Sigmoid colon (tissue), 4 donors: Measurements from ENCODE around the gene UTP4.

Source experiments
- EP300 ChIP-seq, 4 donors: sonication (generic); formaldehyde crosslinking; IDR thresholded peaks; one replicate each; pipeline ENCODE4 v1.6.1; 2017; ENCODE audit warnings: antibody characterized with exemption in 4 of 4
- POLR2A ChIP-seq, 2 donors: fragments of 450-650 bp; IDR thresholded peaks; one replicate each; pipeline ENCODE4 v1.6.1; 2016; ENCODE audit warnings: antibody characterized with exemption in 2 of 2, mild to moderate bottlenecking in 2 of 2, moderate library complexity in 2 of 2
- POLR2AphosphoS5 ChIP-seq, 4 donors: sonication (generic); formaldehyde crosslinking; IDR thresholded peaks; one replicate each; pipeline ENCODE4 v1.6.1; 2017; ENCODE audit warnings: antibody characterized with exemption in 4 of 4
- TF ChIP-seq, protein P1 (sequence below), 4 experiments: fragments of 450-650 bp in 3 of 4; fragments of 200-600 bp in 1 of 4; IDR thresholded peaks; one replicate each; pipeline ENCODE4 v1.5.1; 2016 to 2019; ENCODE audit warnings: antibody characterized with exemption in 4 of 4, mild to moderate bottlenecking in 3 of 4, moderate library complexity in 2 of 4

DNA sequence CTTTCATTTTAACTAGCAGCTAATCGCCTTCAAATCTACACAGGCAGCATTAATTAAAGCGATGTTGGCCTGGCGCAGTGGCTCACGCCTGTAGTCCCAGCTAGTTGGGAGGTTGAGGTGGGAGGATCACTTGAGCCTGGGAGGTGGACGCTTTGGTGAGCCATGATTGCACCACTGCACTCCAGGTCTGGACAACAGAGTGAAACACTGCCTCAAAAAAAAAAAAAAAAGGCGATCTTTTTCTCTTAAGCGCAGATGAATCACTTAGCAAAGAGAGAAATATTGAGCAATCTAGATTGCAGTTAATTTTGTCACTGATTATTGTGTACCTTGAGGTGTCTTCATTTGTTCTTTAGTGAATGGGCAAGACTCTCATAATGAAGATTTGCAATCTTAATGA, 66.9 kb downstream of the UTP4 start:
- TF ChIP-seq EP300 (IDR thresholded peaks at IDR 0.05) (no peak), POLR2A (IDR thresholded peaks at IDR 0.05) (no peak), POLR2AphosphoS5 (IDR thresholded peaks at IDR 0.05) (no peak)
- TF ChIP-seq, protein P1, sequence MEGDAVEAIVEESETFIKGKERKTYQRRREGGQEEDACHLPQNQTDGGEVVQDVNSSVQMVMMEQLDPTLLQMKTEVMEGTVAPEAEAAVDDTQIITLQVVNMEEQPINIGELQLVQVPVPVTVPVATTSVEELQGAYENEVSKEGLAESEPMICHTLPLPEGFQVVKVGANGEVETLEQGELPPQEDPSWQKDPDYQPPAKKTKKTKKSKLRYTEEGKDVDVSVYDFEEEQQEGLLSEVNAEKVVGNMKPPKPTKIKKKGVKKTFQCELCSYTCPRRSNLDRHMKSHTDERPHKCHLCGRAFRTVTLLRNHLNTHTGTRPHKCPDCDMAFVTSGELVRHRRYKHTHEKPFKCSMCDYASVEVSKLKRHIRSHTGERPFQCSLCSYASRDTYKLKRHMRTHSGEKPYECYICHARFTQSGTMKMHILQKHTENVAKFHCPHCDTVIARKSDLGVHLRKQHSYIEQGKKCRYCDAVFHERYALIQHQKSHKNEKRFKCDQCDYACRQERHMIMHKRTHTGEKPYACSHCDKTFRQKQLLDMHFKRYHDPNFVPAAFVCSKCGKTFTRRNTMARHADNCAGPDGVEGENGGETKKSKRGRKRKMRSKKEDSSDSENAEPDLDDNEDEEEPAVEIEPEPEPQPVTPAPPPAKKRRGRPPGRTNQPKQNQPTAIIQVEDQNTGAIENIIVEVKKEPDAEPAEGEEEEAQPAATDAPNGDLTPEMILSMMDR (IDR thresholded peaks at IDR 0.05) = no peak
